Cortex of kidney (tissue), 1 donor: Measurements from ENCODE around the gene ASIC3.
A peak's percentile ranks its signal among the peaks of the same experiment; 100 is the strongest.

Experiments
- DNase-seq: peaks from one replicate; lab custom pipeline; 2025; lab: John Stamatoyannopoulos, UW

Gene ASIC3

DNA sequence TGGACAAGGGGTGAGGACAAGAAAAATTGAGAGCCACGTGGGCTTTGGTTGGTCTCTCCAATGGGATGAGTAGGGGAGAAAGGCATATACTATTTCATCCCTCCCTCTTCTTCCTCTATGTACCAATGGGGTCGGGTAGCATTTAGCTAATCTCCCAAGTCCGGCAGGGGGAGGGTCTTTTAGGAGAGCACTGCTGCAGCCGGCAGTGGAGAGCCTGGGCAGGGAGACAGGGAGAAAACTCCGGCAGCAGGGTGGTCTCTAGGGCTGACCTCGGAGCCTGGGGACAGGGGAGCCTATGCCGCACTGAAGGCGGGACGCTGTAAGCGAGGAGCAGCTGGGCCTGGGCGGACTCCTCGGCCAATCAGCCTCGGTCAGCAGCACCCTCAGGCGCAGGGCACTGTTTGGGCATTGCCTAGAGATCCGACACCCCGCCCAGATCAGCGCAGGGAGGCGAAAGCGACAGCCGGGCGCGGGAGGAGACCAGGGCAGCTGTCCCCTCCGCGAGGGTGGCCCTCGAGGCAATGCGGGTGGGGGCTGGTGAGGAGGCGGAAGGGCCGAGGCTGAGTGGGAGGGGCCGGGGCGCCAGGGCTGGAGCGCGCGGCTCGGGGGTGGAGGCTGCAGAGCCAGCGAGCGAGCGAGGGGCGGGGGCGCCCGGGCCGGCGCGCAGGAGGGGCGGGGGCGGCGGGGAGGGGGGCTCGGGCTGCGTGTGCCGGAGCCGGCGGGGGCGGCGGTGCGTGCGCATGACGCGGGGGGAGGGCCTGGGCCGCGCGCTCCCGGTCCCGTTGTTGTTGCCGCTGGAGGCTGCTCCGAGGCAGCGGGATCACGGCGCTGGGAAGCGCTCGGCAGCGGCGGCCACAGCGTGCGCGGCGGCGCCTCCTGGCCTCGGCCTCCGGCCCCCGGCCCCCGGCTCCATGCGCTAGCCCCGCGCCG, 37.6 kb downstream of the ASIC3 start, which contains the start of gene AGAP3:
Gene AGAP3, plus strand, starts transcription at position 785 of the 930 bp plus-strand sequence. CDS start 267 bp downstream, outside the sequence.
- DNase-seq, result peak; percentile 42

DNA sequence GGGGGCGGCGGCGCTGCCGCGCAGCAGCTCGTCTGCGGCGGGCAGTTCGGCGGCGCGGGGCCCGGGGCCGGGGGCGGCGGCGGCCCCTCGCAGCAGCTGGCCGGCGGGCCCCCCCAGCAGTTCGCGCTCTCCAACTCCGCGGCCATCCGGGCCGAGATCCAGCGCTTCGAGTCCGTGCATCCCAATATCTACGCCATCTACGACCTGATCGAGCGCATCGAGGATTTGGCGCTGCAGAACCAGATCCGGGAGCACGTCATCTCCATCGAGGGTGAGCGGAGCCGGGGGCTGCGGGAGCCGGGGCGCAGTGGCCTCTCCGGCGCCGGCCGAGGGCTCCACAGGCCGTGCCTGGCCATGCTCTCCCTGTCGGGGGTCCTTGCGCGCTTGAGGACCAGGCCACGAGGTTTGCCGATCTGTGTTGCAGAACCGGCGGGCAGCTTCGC, 38.5 kb downstream of the ASIC3 start:
- no peak for DNase-seq

DNA sequence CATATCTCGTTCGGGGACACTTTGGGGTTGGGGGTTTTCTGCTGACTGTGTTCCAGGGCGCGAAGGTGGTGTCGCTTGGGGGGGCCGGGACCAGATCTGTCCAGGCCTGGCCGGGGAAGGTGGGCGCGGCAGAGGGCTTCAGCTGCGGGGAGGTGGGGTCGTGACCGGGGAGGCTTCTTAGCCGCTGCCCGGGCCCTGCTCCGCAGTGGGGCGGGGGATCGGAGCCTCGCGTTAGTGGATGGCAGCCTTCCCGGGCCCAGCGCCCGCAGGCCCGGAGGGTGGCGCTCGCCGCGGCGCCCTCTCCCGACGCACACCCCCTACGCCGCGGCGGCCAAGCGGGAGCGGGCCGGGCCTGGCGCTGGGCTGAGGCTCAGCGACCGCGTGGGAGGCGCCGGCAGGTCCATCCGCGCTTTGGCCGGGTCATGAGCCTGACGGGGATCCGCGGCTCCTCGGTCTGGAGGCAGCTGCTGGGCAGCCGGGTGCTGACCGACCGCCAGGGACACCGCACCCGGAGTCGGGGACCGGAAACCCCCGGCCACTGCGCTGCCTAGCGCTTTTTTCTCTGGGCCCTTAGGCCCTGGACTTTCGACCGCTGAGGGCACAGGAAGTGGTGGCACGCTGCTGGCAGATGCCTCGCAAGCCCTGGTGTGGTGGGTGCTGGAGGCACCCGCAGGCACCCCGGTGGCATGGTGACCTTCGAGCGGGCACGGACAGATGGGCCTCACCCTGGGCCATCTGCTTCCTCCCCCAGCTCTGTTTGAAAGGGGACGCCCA, 39.1 kb downstream of the ASIC3 start:
- no peak for DNase-seq

DNA sequence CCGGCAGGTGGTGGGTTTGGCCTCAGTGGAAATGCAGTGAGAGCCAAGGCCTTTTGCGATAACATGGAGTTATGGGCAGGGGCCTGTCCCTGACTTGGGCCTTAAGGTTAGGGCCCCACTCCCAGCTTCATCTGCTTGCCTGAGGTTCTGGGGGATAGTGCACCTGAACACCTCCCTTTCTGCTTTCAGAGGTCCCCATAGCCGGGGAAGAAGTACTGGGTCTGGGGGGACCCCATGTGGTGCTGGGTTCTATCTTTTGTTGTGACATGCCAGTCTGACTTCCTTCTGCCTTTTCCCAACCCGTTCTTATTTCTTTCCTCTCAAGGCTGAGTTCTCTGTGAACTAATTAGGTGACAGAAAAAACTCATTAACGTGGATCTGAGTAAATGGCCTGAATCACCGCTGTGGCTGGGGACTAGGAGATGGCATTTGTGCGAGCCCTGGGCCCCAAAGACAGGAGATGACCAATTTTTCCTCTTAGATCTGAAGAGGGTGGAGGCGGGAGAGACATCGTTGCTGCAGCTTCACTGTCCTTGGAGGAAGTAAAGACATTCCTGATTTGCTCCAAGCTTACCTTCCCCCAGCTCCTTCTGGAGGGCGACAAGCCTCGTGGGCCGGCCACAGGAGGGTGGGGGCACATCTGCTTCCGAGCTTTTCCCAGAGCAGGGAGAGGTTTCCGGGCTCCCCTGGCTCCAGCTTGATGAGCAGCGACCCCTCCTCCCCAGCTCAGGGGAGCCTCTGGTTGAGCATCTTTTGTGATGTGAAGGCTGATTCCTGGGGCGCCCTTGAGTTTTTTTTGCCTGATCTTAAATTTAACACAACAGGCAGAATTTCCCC, 39.9 kb downstream of the ASIC3 start:
- DNase-seq, result no peak

DNA sequence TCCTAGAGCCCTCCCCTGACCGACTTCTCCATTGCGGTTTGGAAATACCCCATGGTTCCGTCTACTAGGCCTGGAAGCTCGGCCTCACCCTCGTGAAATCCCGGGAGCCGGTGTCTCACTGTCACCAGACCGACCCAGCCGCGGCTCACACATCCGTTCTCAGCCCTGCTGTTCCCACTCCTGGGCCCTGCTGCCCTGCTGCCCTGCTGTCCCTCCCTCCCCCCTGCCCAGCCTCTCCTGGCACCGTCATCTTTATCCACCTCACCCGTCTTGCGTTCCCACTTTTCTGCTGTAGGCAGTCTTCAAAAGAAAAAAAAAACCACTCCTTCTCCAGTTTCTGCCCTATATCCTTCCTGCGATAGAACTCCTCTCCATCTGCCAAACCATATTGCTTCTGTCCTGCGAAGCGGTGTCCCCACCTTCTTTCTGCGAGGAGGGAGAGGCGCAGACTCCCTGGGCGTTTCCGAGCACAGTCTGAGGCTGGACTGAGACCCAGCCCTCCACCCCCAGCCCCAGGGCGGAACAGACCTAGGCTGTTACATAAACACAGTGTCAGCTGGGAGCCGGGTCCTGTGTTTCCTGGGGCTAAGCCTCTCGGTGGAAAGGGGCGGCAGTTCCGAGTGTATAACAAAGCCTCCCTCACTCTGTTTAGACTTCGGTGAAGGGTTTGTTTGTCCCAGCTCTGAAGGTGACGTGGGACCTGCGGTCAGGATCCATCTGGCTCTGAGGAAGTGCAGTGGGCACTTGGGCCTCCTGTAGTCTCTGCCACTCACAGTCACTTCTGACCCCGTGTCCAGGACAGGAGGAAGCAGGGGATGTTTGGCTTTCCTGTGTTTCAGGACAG, 40.7 kb downstream of the ASIC3 start:
- no peak for DNase-seq

DNA sequence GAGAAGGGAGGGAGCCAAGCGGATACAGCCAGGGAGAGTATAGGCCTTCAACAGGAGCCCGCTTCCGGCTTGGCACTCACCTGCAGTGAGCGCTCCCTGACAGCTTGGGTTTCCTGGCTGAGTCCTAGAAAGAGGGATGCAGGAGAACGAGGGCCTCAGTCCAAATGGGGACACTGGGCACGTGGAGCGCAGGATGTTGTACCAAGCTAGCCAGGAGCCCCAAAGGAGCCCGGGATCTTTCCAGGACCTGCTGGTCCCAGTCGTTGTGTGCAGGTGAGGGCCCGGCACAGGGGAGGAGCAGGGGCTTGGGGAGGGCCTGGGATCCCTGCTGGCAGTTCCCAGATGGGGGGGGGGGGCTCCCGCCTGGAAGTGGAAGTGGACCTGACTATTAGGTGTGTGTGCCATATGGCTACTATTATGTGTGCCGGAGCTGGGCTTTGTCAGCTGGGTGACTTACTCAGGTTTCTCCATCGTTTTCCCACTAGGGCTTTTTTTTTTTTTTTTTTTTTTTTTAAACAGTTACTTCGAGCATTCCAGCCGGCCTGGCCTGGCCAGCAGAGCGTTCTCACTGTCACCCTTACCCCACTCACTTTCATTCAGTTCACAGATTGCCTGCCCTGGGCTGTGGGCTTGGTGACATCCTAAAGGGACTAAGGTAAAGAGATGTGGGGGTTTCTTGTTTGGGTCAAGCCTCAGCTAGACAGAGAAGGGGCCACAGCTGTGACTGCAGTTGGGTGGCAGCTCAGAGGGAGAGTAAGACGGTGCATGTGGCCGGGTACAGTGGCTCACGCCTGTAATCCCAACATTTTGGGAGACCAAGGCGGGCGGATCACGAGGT, 41.8 kb downstream of the ASIC3 start:
- DNase-seq, result no peak

DNA sequence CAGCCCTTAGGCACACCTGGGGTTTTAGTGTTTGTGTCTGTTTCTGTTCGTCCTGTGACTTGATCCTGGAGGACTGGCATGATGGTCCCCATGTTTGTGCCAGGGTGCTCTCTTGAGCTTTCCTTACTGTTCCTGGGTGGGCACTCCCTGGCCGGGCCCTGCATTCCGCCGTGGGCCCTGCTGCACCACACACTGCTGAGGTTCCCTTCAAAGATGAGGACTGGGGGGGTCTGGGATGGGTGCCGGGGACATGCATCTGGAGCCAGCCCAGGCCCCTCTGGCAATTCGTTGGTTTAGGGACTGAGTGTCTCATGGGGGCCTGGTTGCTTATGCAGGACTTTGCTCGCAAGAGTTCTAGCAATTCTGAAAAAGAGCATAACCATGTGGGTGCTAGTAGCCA, 42.7 kb downstream of the ASIC3 start:
- DNase-seq, result no peak

DNA sequence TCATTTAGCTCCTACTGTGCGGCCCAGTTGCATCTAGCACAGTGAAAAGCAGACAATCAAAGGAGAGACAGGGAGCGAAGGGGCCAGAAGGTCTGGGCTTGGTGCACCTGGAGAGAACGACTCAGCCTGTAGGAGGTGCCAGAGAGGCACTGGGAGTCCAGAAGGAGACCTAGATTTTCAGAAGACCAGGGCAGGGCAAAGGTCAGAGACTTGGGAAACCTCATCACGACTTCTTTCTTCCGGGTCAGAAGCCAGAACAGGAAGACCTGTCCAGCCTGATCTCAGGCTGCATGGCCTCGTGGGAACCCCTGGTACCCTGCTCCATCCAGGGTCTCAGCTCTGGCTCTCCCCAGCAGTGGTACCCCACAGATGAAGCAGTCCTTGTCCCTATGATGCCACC, 43.1 kb downstream of the ASIC3 start:
- DNase-seq, result no peak

DNA sequence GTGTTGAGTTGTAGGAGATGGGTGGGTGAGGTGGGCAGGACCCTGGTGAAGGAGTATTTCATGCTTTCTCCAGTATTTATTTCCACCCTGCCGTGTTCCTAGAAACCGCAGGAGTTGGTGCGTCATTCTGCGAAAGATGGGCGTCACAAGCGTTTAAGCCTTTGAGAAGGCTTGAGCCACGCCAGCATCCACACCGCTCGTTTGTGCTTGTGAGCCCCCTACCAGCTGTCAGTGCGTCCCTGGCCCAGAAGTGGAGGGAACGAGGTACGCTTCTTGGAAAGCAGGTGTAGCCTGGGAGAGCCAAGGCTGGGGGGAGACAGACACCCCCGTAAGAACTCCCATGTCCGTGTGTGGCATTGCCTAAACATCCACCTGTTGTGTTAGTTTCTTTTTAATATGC, 43.7 kb downstream of the ASIC3 start:
- DNase-seq, result no peak

DNA sequence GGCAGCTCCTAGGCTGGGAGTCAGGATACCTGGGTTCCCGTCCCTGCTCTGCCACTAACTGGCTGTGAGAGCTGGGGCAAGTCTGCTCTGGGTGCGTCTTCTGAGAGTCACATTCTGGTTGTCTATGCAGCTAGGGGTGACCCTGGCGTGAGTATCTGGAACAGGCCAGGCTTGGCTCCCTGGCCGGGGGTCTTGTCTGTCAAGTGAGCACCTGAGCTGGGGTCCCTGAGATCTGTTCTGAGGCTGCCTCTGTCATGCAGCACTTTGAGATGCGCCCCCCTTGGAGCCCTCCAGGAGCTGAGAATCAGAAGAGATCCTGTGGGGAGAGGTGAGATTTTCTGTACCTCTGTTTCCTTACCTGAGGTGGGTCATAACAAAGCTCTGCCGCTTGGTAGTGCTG, 45.4 kb downstream of the ASIC3 start:
- DNase-seq, result no peak

DNA sequence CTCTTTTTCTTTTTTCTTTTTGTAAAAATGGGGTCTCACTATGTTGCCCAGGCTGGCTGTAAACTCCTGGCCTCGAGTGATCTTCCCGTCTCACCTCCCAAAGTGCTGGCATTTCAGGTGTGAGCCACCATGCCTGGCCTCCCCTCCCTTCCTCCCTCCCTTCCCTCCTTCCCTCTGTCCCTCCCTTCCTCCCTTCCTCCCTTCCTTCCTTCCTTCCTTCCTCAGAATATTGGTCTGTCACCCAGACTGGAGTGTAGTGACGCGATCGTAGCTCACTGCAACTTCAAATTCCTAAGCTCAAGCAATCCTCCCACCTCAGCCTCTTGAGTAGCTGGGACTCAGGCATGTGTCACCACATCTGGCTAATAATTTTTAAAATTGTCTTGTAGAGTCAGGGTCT, 46.3 kb downstream of the ASIC3 start:
- DNase-seq, result no peak

DNA sequence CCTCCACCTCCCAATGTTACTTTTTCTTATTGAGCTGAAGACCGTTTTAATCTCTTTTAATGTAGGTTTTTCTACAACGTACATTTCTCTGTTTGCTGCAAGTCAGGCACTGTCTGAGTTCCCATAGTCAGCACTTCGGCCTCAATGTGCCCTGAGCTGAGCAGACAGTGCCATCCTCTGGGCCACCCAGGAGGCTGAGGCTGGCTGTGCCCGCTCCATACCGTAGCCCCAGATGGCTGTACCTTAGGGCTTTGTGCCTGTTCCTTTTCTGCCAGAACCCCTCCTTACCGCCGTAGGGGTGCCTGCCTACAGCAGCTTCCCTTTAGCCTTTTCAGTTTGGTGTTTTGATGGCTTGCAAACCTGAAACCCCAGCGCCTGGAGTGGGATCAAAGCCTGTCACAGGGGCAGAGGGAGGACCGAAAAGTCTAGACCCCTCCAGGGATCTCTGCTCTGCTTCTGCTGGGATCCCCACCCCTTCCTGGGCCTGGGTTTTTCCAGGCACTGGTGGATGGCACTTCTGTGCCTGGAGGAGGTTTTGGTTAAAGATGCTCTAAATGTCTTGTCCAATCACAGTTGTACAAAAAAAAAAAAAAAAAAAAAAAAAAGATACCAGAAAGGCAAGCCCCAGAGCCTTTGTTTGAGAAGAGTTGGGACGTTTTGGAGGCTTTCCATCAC, 46.9 kb downstream of the ASIC3 start:
- no peak for DNase-seq

DNA sequence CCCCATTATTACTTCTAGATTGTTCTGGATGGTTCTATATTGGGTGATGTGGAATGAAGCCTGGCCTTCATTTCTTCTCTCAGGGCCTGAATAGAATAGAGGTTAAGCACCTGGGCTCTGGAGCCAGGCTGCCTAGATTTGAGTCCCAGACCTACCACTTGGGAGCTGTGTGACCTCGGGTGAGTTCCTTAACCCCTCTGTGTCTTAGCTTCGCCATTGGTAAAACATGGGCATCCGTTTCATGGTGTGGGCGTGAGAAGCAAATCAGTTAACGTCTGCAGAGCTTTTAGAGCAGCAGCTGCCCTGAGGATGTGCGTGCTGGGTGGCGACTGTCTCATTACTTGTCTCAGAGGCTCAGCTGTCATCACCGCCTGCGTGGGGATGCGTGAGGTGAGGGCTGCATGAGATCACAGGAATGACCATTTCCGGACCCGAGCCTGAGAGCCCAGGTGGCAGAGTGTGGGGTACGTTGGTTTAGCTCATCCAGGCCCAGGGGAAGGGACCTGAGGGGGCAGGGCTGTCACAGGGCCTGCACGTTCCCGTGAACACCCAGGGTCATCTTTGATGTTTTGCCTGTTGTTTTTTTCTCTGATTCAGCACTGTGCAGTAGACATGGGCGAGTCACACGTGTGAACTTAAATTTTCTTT, 47.6 kb downstream of the ASIC3 start:
- no peak for DNase-seq

DNA sequence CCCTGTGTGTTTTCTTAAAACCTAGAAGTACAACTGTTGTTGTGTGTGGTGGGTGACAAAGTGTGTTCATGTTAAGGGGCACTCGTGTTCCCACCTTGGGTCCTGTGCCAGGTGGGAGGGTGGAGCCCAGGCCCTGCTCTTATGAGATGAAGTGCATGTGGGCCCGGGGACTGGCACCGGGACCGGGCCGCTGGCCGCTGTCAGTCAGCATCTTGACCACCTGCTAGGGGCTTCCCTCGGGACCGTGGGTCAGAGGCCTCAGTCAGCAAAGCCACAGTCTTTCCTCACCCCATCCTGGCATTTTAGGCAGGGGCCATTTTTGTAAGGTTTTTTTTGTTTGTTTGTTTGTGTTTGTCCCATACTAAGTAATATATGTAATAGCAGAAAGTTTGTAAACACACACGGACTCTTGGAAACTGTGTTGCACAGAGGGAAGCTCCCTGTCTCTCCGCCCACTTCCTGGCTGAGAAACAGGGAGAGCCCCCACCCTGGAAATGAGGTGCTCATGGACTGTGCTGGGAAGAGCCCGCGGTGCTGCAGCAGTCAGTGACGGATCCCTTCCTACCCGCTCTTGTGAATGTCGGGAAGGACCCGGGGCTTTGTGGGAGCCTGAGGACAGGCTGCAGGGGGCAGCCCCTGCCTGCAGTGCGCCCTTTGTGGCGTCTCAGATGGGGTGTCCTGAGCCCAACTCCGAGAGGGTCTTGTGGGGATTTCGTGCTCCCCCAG, 51.3 kb downstream of the ASIC3 start:
- no peak for DNase-seq

DNA sequence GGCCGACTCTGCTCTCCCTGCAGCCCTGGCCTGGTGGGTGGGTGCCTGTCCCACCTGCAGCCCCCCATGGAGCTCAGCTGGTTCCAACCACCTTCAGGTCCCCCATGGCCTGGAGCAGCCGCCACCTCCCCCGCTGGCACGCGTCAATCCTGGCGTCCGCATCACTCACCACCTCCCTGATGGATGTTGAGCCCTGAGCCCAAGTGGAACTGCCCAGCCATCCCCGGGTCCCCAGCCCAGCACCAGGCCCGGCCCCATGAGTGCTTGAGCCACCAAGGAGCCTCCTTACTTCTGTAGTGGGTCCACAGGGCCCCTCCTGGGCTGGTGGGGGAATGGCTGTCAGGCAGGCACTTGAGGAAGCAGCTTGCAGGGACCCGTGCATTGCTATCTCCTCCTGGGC, 52.6 kb downstream of the ASIC3 start:
- DNase-seq, result no peak

DNA sequence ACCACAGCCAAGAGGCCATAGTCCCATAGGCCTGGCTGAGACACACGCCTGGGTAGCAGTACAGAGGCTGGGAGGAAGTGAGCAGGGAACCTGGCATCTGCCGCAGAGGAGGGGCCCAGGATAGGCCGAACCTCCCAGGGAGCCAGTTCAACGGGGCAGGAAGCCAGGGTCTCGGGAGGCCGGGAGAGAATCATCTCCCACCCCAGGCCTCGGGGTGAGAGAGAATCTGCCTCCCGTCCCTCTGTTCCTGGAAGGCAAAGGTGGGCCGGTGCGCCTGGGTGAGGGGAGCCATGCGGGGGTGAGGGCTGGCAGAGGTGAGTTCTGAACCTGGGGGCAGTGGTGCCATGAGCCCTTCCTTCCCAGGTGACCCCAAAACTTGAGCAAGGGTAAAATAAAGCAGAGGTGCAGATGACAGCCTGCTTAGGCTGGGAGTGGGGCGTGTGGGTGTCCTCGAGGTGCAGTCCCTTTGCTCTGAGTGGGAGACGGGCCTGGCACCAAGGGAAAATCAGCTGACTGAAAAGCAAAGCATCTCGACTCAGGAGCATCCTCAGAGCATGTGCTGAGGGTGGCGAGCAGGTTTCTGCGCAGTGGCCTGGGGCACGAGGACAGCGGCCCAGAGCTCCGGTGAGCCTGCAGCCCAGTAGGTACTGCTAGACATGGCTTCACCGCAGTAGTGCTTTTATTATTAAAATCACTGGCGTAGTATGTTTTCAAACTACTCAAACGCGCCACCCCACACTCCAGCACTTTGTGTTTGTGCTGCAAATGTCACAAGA, 53.5 kb downstream of the ASIC3 start:
- no peak for DNase-seq
